GM23338 (cell line): ENCODE data around the gene HACD2. TPM values are rescaled to one million over a fixed set of nuclear protein-coding genes. Genes with fewer than 3 reads are reported as not detected.

Source experiments
- ATAC-seq: fragments of 200-7000 bp; cut with Tn5 transposase; 3 replicates; pipeline ENCODE4 v1.9.1; 2020
- DNase-seq: peaks from one replicate; pipeline ENCODE4 v3.0.0-alpha.2; 2015; ENCODE audit warnings: low spot score
- H2AFZ ChIP-seq: fragments of 200-600 bp; sonication (generic); 2 replicates; pipeline ENCODE4 v1.8.0; 2016; ENCODE audit warnings: antibody characterized with exemption, mild to moderate bottlenecking, moderate library complexity
- H3F3A ChIP-seq: fragments of 200-600 bp; sonication (generic); replicated peaks from 2 replicates; pipeline ENCODE4 v1.8.0; 2017; ENCODE audit warnings: antibody characterized with exemption, mixed run types, low read depth
- H3K27ac ChIP-seq: fragments of 200-600 bp; sonication (generic); 2 replicates; pipeline ENCODE4 v1.6.1; 2016; ENCODE audit warnings: low read depth
- H3K27me3 ChIP-seq: fragments of 200-600 bp; sonication (generic); 2 replicates; pipeline ENCODE4 v1.8.0; 2016; ENCODE audit warnings: mild to moderate bottlenecking, mixed run types, moderate library complexity; ENCODE audit not compliant: insufficient read depth
- H3K36me3 ChIP-seq: fragments of 200-600 bp; sonication (generic); 2 replicates; pipeline ENCODE4 v1.8.0; 2016; ENCODE audit warnings: mild to moderate bottlenecking; ENCODE audit not compliant: insufficient read depth
- H3K4me1 ChIP-seq: fragments of 200-600 bp; sonication (generic); 2 replicates; pipeline ENCODE4 v1.8.0; 2016; ENCODE audit warnings: mild to moderate bottlenecking, moderate library complexity; ENCODE audit not compliant: insufficient read depth
- H3K4me2 ChIP-seq: fragments of 200-600 bp; sonication (generic); 2 replicates; pipeline ENCODE4 v1.7.1; 2017; ENCODE audit warnings: mixed run types
- H3K4me3 ChIP-seq: fragments of 200-600 bp; sonication (generic); 2 replicates; pipeline ENCODE4 v1.6.1; 2016; ENCODE audit warnings: mixed run types
- H3K79me2 ChIP-seq: fragments of 200-600 bp; sonication (generic); replicated peaks from 2 replicates; pipeline ENCODE4 v1.8.0; 2017; ENCODE audit warnings: mild to moderate bottlenecking; ENCODE audit not compliant: insufficient read depth
- H3K9me2 ChIP-seq: fragments of 200-600 bp; sonication (generic); 2 replicates; pipeline ENCODE4 v1.8.0; 2017; ENCODE audit not compliant: insufficient read depth
- H4K20me1 ChIP-seq: fragments of 200-600 bp; sonication (generic); replicated peaks from 2 replicates; pipeline ENCODE4 v1.8.0; 2017; ENCODE audit warnings: mild to moderate bottlenecking; ENCODE audit not compliant: insufficient read depth
- H3K27ac Mint-ChIP-seq: 2 replicates; pipeline ENCODE4 v1.8.0; 2020; ENCODE audit warnings: inconsistent platforms, mild to moderate bottlenecking, moderate library complexity, mixed read lengths
- H3K27me3 Mint-ChIP-seq: 3 replicates; pipeline ENCODE4 v1.8.0; 2022; ENCODE audit warnings: low read depth, mild to moderate bottlenecking, moderate library complexity, mixed read lengths, inconsistent platforms; ENCODE audit not compliant: insufficient read depth, poor library complexity
- H3K36me3 Mint-ChIP-seq: 3 replicates; pipeline ENCODE4 v1.8.0; 2021; ENCODE audit warnings: low read depth, mild to moderate bottlenecking, inconsistent platforms, moderate library complexity, mixed read lengths
- H3K4me1 Mint-ChIP-seq: 3 replicates; pipeline ENCODE4 v1.8.0; 2020; ENCODE audit warnings: mild to moderate bottlenecking, inconsistent platforms, mixed read lengths
- H3K4me3 Mint-ChIP-seq: 3 replicates; pipeline ENCODE4 v1.8.0; 2021; ENCODE audit warnings: moderate library complexity, mild to moderate bottlenecking, inconsistent platforms, mixed read lengths
- H3K9me3 Mint-ChIP-seq: 3 replicates; pipeline ENCODE4 v1.8.0; 2020; ENCODE audit warnings: moderate library complexity, mild to moderate bottlenecking, inconsistent platforms, mixed read lengths
- CREB1 ChIP-seq: fragments of 250-450 bp; sonication (Bioruptor Pico); IDR thresholded peaks from 2 replicates; pipeline ENCODE4 v1.5.0; 2020; ENCODE audit warnings: low read depth, mild to moderate bottlenecking, moderate library complexity
- EZH2 ChIP-seq: fragments of 200-600 bp; sonication (generic); IDR thresholded peaks from one replicate; pipeline ENCODE4 v1.8.0; 2017; ENCODE audit warnings: antibody characterized with exemption, mild to moderate bottlenecking, low read depth; ENCODE audit not compliant: unreplicated experiment
- EZH2phosphoT487 ChIP-seq: fragments of 200-600 bp; sonication (generic); IDR thresholded peaks from one replicate; pipeline ENCODE4 v1.8.1; 2018; ENCODE audit warnings: antibody characterized with exemption; ENCODE audit not compliant: unreplicated experiment
- JUNB ChIP-seq: IDR thresholded peaks from one replicate; pipeline ENCODE4 v1.6.1; 2016; ENCODE audit warnings: antibody characterized with exemption; ENCODE audit not compliant: unreplicated experiment
- NANOG ChIP-seq: IDR thresholded peaks from 2 replicates; pipeline ENCODE4 v1.6.1; 2016; ENCODE audit warnings: antibody characterized with exemption, borderline replicate concordance
- POLR2AphosphoS5 ChIP-seq: IDR thresholded peaks from 2 replicates; pipeline ENCODE4 v1.6.1; 2016; ENCODE audit warnings: antibody characterized with exemption, low read depth
- STAT1 ChIP-seq: IDR thresholded peaks from one replicate; pipeline ENCODE4 v1.6.1; 2016; ENCODE audit warnings: antibody characterized with exemption; ENCODE audit not compliant: unreplicated experiment
- ZNF114 ChIP-seq: fragments of 250-450 bp; sonication (Bioruptor Pico); IDR thresholded peaks from 2 replicates; pipeline ENCODE4 v1.5.0; 2020; ENCODE audit warnings: mild to moderate bottlenecking, moderate library complexity
- ZNF331 ChIP-seq: fragments of 250-450 bp; sonication (Bioruptor Pico); IDR thresholded peaks from 2 replicates; pipeline ENCODE4 v1.5.0; 2020; ENCODE audit warnings: low read depth, mild to moderate bottlenecking, moderate library complexity
- polyA plus RNA-seq: library from polyadenylated mRNA; unstranded; fragments of >200 nt; fragmentation: Nextera tagmentation; extraction: Ambion mirVana; gene quantifications from 2 replicates; pipeline ENCODE4 v1.2.1, GENCODE V29; 2016
- total RNA-seq: library from RNA; depleted of rRNA; stranded (reverse); fragments of >200 nt; shearing (Covaris generic); gene quantifications from 2 replicates; pipeline ENCODE4 v1.2.3, GENCODE V29; 2014
- TF ChIP-seq, protein P1 (sequence below): IDR thresholded peaks from 2 replicates; pipeline ENCODE4 v1.6.1; 2016; ENCODE audit warnings: antibody characterized with exemption
- TF ChIP-seq, protein P2 (sequence below): IDR thresholded peaks from one replicate; pipeline ENCODE4 v1.6.1; 2018; ENCODE audit warnings: antibody characterized with exemption; ENCODE audit not compliant: unreplicated experiment
- TF ChIP-seq, protein P3 (sequence below): fragments of 250-450 bp; sonication (Bioruptor Pico); IDR thresholded peaks from 2 replicates; pipeline ENCODE4 v1.5.0; 2020; ENCODE audit warnings: mild to moderate bottlenecking, moderate library complexity

HACD2 gene
- total and polyA plus RNA-seq, 2 experiments from 2014 or later = 13.4 to 31.5 TPM

DNA sequence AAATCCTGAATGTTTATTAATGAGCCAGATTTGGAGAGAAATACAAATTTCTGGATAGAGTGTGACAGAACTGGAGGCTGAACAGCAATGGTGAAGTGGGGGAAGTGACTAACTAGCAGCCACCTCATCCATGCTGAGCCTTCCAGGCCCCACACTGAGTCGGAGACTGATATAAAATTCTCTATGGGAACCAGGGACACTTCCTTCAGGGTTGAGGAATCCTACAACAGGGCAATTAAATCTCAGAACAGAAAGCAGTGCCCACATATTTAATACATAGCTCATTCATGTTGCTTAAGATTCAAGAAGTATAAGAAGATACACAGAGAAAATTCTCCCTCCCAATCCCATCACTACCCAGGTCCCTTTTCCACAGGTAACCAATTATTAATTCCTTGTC lies 49.3 kb downstream of the HACD2 start:
- Histone ChIP-seq H3K9me2 (no peaks in the 10 kb centered on the region), H2AFZ (no peak overlapping the region), H3K36me3 (no peaks in the 10 kb centered on the region), H3K79me2 (no peaks in the 10 kb centered on the region), H3K4me3 (no peak overlapping the region), H3K27me3 (no peaks in the 10 kb centered on the region), H3K27ac (no peak overlapping the region), H4K20me1 (0 out of 2 replicates have a peak, but pooled peaks cover 2% of the 10 kb centered on the region), H3K4me2 (no peak overlapping the region), H3F3A (no peaks in the 10 kb centered on the region), H3K4me1 (no peaks in the 10 kb centered on the region)
- ATAC-seq (no peak), DNase-seq (no peak)
- Mint-ChIP-seq H3K4me1 (no peaks in the 10 kb centered on the region; the same call in 2 of the 3 replicates), H3K27ac (no peak overlapping the region), H3K9me3 (no peaks in the 10 kb centered on the region), H3K36me3 (no peaks in the 10 kb centered on the region), H3K4me3 (no peak overlapping the region), H3K27me3 (peaks cover 2% of the 10 kb centered on the region)
- TF ChIP-seq EZH2 (no peak), ZNF331 (CRISPR knock-in tag) (no peak)

DNA sequence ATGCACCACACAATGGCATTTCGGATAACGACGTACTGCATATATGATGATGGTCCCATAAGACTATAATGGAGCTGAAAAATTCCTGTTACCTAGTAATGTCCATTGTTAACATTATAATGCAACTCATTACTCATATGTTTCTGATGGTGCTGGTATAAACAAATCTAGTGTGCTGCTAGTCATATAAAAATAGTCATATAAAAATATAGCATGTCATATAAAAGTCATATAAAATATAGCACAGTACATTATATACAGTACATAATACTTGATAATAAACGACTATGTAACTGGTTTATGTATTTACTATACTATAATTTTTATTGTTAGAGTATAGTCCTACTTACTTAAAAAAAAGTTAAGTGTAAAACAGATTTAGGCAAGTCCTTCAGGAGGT lies 50.6 kb downstream of the HACD2 start:
- Mint-ChIP-seq H3K9me3 (no peaks in the 10 kb centered on the region), H3K27ac (no peak overlapping the region), H3K4me1 (no peaks in the 10 kb centered on the region; the same call in 2 of the 3 replicates), H3K36me3 (no peaks in the 10 kb centered on the region), H3K4me3 (no peak overlapping the region), H3K27me3 (peaks cover 2% of the 10 kb centered on the region)
- no peak overlapping the region for H3K4me3 ChIP-seq
- H3K79me2 ChIP-seq = no peaks in the 10 kb centered on the region
- no peaks in the 10 kb centered on the region for H3K36me3 ChIP-seq
- H3F3A ChIP-seq = no peaks in the 10 kb centered on the region
- no peaks in the 10 kb centered on the region for H3K4me1 ChIP-seq
- no peaks in the 10 kb centered on the region for H3K27me3 ChIP-seq
- ATAC-seq = no peak
- no peak for DNase-seq
- no peak overlapping the region for H3K4me2 ChIP-seq
- H3K27ac ChIP-seq = no peak overlapping the region
- H4K20me1 ChIP-seq = no peaks in the 10 kb centered on the region
- no peaks in the 10 kb centered on the region for H3K9me2 ChIP-seq
- no peak overlapping the region for H2AFZ ChIP-seq
- TF ChIP-seq NANOG (no peak), EZH2 (no peak), STAT1 (no peak), EZH2phosphoT487 (no peak), ZNF331 (CRISPR knock-in tag) (no peak), ZNF114 (no peak), CREB1 (CRISPR knock-in tag) (no peak), JUNB (no peak), POLR2AphosphoS5 (no peak)
- TF ChIP-seq, protein P1, sequence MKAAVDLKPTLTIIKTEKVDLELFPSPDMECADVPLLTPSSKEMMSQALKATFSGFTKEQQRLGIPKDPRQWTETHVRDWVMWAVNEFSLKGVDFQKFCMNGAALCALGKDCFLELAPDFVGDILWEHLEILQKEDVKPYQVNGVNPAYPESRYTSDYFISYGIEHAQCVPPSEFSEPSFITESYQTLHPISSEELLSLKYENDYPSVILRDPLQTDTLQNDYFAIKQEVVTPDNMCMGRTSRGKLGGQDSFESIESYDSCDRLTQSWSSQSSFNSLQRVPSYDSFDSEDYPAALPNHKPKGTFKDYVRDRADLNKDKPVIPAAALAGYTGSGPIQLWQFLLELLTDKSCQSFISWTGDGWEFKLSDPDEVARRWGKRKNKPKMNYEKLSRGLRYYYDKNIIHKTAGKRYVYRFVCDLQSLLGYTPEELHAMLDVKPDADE = no peak
- TF ChIP-seq, protein P2, sequence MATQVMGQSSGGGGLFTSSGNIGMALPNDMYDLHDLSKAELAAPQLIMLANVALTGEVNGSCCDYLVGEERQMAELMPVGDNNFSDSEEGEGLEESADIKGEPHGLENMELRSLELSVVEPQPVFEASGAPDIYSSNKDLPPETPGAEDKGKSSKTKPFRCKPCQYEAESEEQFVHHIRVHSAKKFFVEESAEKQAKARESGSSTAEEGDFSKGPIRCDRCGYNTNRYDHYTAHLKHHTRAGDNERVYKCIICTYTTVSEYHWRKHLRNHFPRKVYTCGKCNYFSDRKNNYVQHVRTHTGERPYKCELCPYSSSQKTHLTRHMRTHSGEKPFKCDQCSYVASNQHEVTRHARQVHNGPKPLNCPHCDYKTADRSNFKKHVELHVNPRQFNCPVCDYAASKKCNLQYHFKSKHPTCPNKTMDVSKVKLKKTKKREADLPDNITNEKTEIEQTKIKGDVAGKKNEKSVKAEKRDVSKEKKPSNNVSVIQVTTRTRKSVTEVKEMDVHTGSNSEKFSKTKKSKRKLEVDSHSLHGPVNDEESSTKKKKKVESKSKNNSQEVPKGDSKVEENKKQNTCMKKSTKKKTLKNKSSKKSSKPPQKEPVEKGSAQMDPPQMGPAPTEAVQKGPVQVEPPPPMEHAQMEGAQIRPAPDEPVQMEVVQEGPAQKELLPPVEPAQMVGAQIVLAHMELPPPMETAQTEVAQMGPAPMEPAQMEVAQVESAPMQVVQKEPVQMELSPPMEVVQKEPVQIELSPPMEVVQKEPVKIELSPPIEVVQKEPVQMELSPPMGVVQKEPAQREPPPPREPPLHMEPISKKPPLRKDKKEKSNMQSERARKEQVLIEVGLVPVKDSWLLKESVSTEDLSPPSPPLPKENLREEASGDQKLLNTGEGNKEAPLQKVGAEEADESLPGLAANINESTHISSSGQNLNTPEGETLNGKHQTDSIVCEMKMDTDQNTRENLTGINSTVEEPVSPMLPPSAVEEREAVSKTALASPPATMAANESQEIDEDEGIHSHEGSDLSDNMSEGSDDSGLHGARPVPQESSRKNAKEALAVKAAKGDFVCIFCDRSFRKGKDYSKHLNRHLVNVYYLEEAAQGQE = no peak
- TF ChIP-seq, protein P3, sequence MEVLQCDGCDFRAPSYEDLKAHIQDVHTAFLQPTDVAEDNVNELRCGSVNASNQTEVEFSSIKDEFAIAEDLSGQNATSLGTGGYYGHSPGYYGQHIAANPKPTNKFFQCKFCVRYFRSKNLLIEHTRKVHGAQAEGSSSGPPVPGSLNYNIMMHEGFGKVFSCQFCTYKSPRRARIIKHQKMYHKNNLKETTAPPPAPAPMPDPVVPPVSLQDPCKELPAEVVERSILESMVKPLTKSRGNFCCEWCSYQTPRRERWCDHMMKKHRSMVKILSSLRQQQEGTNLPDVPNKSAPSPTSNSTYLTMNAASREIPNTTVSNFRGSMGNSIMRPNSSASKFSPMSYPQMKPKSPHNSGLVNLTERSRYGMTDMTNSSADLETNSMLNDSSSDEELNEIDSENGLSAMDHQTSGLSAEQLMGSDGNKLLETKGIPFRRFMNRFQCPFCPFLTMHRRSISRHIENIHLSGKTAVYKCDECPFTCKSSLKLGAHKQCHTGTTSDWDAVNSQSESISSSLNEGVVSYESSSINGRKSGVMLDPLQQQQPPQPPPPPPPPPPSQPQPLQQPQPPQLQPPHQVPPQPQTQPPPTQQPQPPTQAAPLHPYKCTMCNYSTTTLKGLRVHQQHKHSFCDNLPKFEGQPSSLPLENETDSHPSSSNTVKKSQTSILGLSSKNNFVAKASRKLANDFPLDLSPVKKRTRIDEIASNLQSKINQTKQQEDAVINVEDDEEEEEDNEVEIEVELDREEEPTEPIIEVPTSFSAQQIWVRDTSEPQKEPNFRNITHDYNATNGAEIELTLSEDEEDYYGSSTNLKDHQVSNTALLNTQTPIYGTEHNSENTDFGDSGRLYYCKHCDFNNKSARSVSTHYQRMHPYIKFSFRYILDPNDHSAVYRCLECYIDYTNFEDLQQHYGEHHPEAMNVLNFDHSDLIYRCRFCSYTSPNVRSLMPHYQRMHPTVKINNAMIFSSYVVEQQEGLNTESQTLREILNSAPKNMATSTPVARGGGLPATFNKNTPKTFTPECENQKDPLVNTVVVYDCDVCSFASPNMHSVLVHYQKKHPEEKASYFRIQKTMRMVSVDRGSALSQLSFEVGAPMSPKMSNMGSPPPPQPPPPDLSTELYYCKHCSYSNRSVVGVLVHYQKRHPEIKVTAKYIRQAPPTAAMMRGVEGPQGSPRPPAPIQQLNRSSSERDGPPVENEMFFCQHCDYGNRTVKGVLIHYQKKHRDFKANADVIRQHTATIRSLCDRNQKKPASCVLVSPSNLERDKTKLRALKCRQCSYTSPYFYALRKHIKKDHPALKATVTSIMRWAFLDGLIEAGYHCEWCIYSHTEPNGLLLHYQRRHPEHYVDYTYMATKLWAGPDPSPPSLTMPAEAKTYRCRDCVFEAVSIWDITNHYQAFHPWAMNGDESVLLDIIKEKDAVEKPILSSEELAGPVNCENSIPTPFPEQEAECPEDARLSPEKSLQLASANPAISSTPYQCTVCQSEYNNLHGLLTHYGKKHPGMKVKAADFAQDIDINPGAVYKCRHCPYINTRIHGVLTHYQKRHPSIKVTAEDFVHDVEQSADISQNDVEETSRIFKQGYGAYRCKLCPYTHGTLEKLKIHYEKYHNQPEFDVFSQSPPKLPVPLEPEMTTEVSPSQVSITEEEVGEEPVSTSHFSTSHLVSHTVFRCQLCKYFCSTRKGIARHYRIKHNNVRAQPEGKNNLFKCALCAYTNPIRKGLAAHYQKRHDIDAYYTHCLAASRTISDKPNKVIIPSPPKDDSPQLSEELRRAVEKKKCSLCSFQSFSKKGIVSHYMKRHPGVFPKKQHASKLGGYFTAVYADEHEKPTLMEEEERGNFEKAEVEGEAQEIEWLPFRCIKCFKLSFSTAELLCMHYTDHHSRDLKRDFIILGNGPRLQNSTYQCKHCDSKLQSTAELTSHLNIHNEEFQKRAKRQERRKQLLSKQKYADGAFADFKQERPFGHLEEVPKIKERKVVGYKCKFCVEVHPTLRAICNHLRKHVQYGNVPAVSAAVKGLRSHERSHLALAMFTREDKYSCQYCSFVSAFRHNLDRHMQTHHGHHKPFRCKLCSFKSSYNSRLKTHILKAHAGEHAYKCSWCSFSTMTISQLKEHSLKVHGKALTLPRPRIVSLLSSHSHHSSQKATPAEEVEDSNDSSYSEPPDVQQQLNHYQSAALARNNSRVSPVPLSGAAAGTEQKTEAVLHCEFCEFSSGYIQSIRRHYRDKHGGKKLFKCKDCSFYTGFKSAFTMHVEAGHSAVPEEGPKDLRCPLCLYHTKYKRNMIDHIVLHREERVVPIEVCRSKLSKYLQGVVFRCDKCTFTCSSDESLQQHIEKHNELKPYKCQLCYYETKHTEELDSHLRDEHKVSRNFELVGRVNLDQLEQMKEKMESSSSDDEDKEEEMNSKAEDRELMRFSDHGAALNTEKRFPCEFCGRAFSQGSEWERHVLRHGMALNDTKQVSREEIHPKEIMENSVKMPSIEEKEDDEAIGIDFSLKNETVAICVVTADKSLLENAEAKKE (CRISPR knock-in tag) = no peak
